ENCODE results near the gene FHIT. TPM values are rescaled to one million over a fixed set of nuclear protein-coding genes. Genes with fewer than 3 reads are reported as not detected.

Gene FHIT
- total and polyA plus RNA-seq, 4 donors, result 2.6 to 21.3 (median 8.7) TPM

GRCh38 chr3:60423556-60423955 lies 827.7 kb downstream of the FHIT start:
- peaks cover 0 to 4% (median 2%) of the 10 kb centered on the region in 3 donors for H3K27me3 ChIP-seq (ENCODE audit: control insufficient read depth in 3 of 3, insufficient read depth in 3 of 3, low read length in 2 of 3)
- ATAC-seq (ENCODE audit: insufficient read depth, low FRiP score) (no peak), DNase-seq (no peak)
- no peak overlapping the region for H3K27ac ChIP-seq (ENCODE audit: low read depth in 1 of 2, low read length in 1 of 2)
- H3K4me1 ChIP-seq (ENCODE audit: control insufficient read depth in 5 of 5, insufficient read depth in 5 of 5, low read length in 5 of 5), result peaks cover 0 to 2% (median 0%) of the 10 kb centered on the region in 5 donors
- H3K4me3 ChIP-seq, result no peak overlapping the region
- H3K9ac ChIP-seq (ENCODE audit: insufficient read depth in 1 of 2, low read length in 2 of 2), result no peak overlapping the region
- TF ChIP-seq CTCF (IDR thresholded peaks at IDR 0.05; ENCODE audit: control extremely low read depth, extremely low read depth), result no peak
- H3K36me3 ChIP-seq (ENCODE audit: control insufficient read depth in 4 of 4, insufficient read depth in 4 of 4, low read length in 4 of 4), result no peaks in the 10 kb centered on the region
- WGBS, 2 donors, result 96 to 100% methylated on average over 1 of the region's 1 CpG
- no peaks in the 10 kb centered on the region for H3K9me3 ChIP-seq (ENCODE audit: control insufficient read depth in 4 of 4, insufficient read depth in 3 of 4, low read length in 3 of 4)

DNA sequence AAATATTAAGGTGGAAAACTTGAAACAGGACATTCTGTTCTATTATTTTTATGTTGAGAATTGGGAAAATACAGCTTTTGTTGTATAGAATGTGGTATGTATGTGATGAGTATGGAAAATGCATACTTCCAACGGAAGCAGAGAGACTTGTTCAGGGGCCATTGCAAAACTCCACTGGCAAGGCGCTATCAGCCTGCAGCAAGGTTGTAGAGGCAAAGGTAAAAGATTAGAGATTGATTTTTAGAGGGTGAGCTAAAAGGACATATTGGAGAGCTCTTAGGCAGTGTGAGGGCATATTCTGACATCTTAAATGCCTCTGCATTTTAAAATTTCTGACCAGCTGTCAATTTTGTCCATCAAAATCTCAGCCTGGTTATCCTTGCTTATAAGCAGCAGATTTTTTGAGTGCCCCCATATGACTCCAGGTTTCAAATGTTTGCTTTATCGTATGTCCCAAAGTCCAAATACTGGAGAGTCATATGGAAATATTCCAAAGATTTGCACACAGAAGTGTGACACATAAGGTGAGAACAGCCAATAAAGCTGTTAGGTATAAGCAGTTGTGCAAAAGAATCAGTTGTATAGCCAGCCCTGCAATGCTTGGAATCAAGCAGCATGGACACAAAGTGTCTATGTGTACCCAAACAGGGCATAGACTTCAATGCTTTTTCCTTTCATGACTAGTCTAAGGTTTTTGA lies 829.4 kb downstream of the FHIT start:
- peaks cover 0 to 4% (median 2%) of the 10 kb centered on the region in 3 donors for H3K27me3 ChIP-seq (ENCODE audit: control insufficient read depth in 3 of 3, insufficient read depth in 3 of 3, low read length in 2 of 3)
- DNase-seq (no peak), ATAC-seq (ENCODE audit: insufficient read depth, low FRiP score) (no peak)
- H3K9me3 ChIP-seq (ENCODE audit: control insufficient read depth in 4 of 4, insufficient read depth in 3 of 4, low read length in 3 of 4), result no peaks in the 10 kb centered on the region
- no peak overlapping the region for H3K4me3 ChIP-seq
- 93 to 94% methylated on average over 3 of the region's 3 CpGs for WGBS, 2 donors
- H3K36me3 ChIP-seq (ENCODE audit: control insufficient read depth in 4 of 4, insufficient read depth in 4 of 4, low read length in 4 of 4), result no peaks in the 10 kb centered on the region
- TF ChIP-seq CTCF (IDR thresholded peaks at IDR 0.05; ENCODE audit: control extremely low read depth, extremely low read depth), result no peak
- no peaks in the 10 kb centered on the region for H3K4me1 ChIP-seq (ENCODE audit: control insufficient read depth in 5 of 5, insufficient read depth in 5 of 5, low read length in 5 of 5)
- H3K27ac ChIP-seq (ENCODE audit: low read depth in 1 of 2, low read length in 1 of 2), result no peak overlapping the region
- no peak overlapping the region for H3K9ac ChIP-seq (ENCODE audit: insufficient read depth in 1 of 2, low read length in 2 of 2)

GRCh38 chr3:60417576-60417975 lies 833.7 kb downstream of the FHIT start:
- H3K4me1 ChIP-seq (ENCODE audit: control insufficient read depth in 5 of 5, insufficient read depth in 5 of 5, low read length in 5 of 5), result peaks cover 0 to 14% (median 0%) of the 10 kb centered on the region in 5 donors
- WGBS, 2 donors, result 61 to 74% methylated on average over 4 of the region's 4 CpGs
- no peak overlapping the region for H3K9ac ChIP-seq (ENCODE audit: insufficient read depth in 1 of 2, low read length in 2 of 2)
- TF ChIP-seq CTCF (IDR thresholded peaks at IDR 0.05; ENCODE audit: control extremely low read depth, extremely low read depth), result no peak
- H3K27me3 ChIP-seq (ENCODE audit: control insufficient read depth in 3 of 3, insufficient read depth in 3 of 3, low read length in 2 of 3), result no peaks in the 10 kb centered on the region
- no peaks in the 10 kb centered on the region for H3K36me3 ChIP-seq (ENCODE audit: control insufficient read depth in 4 of 4, insufficient read depth in 4 of 4, low read length in 4 of 4)
- DNase-seq (no peak), ATAC-seq (ENCODE audit: insufficient read depth, low FRiP score) (no peak)
- no peak overlapping the region for H3K4me3 ChIP-seq
- no peaks in the 10 kb centered on the region for H3K9me3 ChIP-seq (ENCODE audit: control insufficient read depth in 4 of 4, insufficient read depth in 3 of 4, low read length in 3 of 4)
- no peak overlapping the region for H3K27ac ChIP-seq (ENCODE audit: low read depth in 1 of 2, low read length in 1 of 2)

DNA sequence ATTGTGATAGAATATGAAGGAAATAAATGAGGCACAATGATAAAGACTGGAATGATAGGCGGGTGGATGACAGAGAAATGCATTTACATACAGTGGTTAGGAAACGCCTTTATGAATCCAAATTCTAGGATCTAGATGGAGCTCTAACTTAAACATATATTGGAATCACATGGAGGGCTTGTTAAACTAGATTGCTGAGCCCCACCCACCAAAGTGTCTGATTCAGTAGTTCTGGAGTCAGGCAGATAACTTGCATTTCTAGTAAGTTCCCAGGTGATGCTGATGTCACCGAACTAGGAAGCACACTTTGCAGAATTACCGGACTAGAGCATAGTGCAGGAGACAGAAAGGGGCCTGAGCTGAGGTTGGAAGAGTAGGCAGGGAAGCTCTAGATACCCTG lies 837.2 kb downstream of the FHIT start:
- DNase-seq, result no peak
- H3K4me1 ChIP-seq (ENCODE audit: control insufficient read depth in 5 of 5, insufficient read depth in 5 of 5, low read length in 5 of 5), result peaks cover 0 to 36% (median 0%) of the 10 kb centered on the region in 5 donors
- H3K27me3 ChIP-seq (ENCODE audit: control insufficient read depth in 3 of 3, insufficient read depth in 3 of 3, low read length in 2 of 3), result no peaks in the 10 kb centered on the region
- WGBS, 2 donors, result 94 to 95% methylated on average over 4 of the region's 4 CpGs
- no peak overlapping the region for H3K27ac ChIP-seq (ENCODE audit: low read depth in 1 of 2, low read length in 1 of 2)
- ATAC-seq (ENCODE audit: insufficient read depth, low FRiP score), result no peak
- no peaks in the 10 kb centered on the region for H3K9me3 ChIP-seq (ENCODE audit: control insufficient read depth in 4 of 4, insufficient read depth in 3 of 4, low read length in 3 of 4)
- H3K9ac ChIP-seq (ENCODE audit: insufficient read depth in 1 of 2, low read length in 2 of 2), result no peak overlapping the region
- no peak for TF ChIP-seq CTCF (IDR thresholded peaks at IDR 0.05; ENCODE audit: control extremely low read depth, extremely low read depth)
- H3K4me3 ChIP-seq, result no peak overlapping the region
- no peaks in the 10 kb centered on the region for H3K36me3 ChIP-seq (ENCODE audit: control insufficient read depth in 4 of 4, insufficient read depth in 4 of 4, low read length in 4 of 4)

All from lung (tissue), 12 donors.